ENCODE results near the gene GOLT1A.

GRCh38 chr1:204263254-204263910, 49.6 kb upstream of the GOLT1A start:
- no peak for TF ChIP-seq CTCF (IDR thresholded peaks at IDR 0.05)
- TF ChIP-seq POLR2AphosphoS5 (IDR thresholded peaks at IDR 0.05) = no peak
- TF ChIP-seq POLR2A (IDR thresholded peaks at IDR 0.05) = no peak
- no peak for TF ChIP-seq EP300 (IDR thresholded peaks at IDR 0.05)
